Smooth muscle cell (in vitro differentiated cells): ENCODE measurements around the gene TMEM219. TPM values are rescaled to one million over a fixed set of nuclear protein-coding genes. Genes with fewer than 3 reads are reported as not detected.

ENCODE experiments used
- DNase-seq: peaks from one replicate; lab custom pipeline; 2025; ENCODE audit not compliant: unreplicated experiment; lab: John Stamatoyannopoulos, UW
- H2AFZ ChIP-seq: fragments of 200-600 bp; sonication (generic); 2 replicates; pipeline ENCODE4 v1.6.0; 2016; ENCODE audit warnings: antibody characterized with exemption, low read depth, mild to moderate bottlenecking
- H3F3A ChIP-seq: fragments of 200-600 bp; sonication (generic); 2 replicates; pipeline ENCODE4 v1.6.0; 2017; ENCODE audit warnings: antibody characterized with exemption, low read depth
- H3K27ac ChIP-seq: fragments of 200-600 bp; sonication (generic); 2 replicates; pipeline ENCODE4 v1.5.1; 2016; ENCODE audit warnings: low read depth, mild to moderate bottlenecking
- H3K27me3 ChIP-seq: fragments of 200-600 bp; sonication (generic); 2 replicates; pipeline ENCODE4 v1.6.1; 2016; ENCODE audit warnings: low read depth, mild to moderate bottlenecking
- H3K36me3 ChIP-seq: fragments of 200-600 bp; sonication (generic); 2 replicates; pipeline ENCODE4 v1.5.1; 2016; ENCODE audit warnings: low read depth
- H3K4me1 ChIP-seq: fragments of 200-600 bp; sonication (generic); 2 replicates; pipeline ENCODE4 v1.5.1; 2016; ENCODE audit warnings: low read depth
- H3K4me2 ChIP-seq: fragments of 200-600 bp; sonication (generic); 2 replicates; pipeline ENCODE4 v1.6.0; 2016; ENCODE audit warnings: mild to moderate bottlenecking
- H3K4me3 ChIP-seq: fragments of 200-600 bp; sonication (generic); 2 replicates; pipeline ENCODE4 v1.5.1; 2016; ENCODE audit warnings: mild to moderate bottlenecking
- H3K79me2 ChIP-seq: fragments of 200-600 bp; sonication (generic); 2 replicates; pipeline ENCODE4 v1.6.0; 2016; ENCODE audit warnings: low read depth, mild to moderate bottlenecking
- H3K9ac ChIP-seq: fragments of 200-600 bp; sonication (generic); 2 replicates; pipeline ENCODE4 v1.6.0; 2016; ENCODE audit warnings: low read depth
- H3K9me3 ChIP-seq: fragments of 200-600 bp; sonication (generic); replicated peaks from 2 replicates; pipeline ENCODE4 v1.5.1; 2016; ENCODE audit warnings: low read depth
- H4K20me1 ChIP-seq: fragments of 200-600 bp; sonication (generic); 2 replicates; pipeline ENCODE4 v1.6.0; 2016; ENCODE audit warnings: low read depth
- CTCF ChIP-seq: fragments of 200-600 bp; sonication (generic); IDR thresholded peaks from 2 replicates; pipeline ENCODE4 v1.5.1; 2017; ENCODE audit warnings: borderline replicate concordance, mild to moderate bottlenecking, antibody characterized with exemption; ENCODE audit not compliant: insufficient read depth, poor library complexity, severe bottlenecking
- WGBS: methylation state at CpG from one replicate; pipeline ENCODE4 v1.1.7; 2016; ENCODE audit warnings: low lambda C conversion rate; 5-methylcytosine and 5-hydroxymethylcytosine counted together
- polyA plus RNA-seq: library from polyadenylated mRNA; unstranded; fragments of >200 nt; fragmentation: Nextera tagmentation; extraction: Ambion mirVana; gene quantifications from 2 replicates; pipeline ENCODE4 v1.2.1, GENCODE V29; 2016
- total RNA-seq: library from RNA; depleted of rRNA; stranded (reverse); fragments of >200 nt; gene quantifications from 2 replicates; pipeline ENCODE4 v1.2.3, GENCODE V29; 2014

Gene TMEM219
- total and polyA plus RNA-seq, 2 experiments from 2014 or later = 99.2 to 186 TPM

DNA sequence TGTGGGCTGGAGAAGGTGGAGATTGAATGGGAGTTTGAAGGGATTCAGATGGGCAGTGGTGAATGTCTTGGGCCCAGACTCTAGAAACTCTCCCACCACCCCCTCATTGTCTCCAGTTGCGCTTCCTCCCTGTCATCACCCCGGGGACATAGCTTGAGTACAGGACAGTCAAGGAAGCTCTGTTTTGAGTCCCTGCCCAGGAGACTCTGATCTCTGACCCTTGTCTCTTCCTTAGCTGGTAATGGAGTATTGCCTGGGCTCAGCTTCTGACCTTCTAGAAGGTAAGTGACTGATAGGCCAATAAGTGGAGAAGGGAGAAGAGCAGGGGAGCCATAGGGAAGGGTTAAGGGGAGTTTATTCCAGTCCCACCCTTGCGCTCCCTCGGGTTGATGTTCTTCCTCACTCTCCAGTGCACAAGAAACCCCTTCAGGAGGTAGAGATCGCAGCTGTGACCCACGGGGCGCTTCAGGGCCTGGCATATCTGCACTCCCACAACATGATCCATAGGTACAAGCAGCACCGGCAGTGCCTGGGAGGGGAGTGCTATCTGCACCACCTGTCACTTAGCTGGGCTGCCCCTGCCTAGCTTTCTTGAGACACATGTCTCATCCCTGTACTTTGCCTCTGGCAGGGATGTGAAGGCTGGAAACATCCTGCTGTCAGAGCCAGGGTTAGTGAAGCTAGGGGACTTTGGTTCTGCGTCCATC lies 16.8 kb downstream of the TMEM219 start:
- Histone ChIP-seq H3K4me3 (no peak overlapping the region), H2AFZ (no peak overlapping the region), H3F3A (no peaks in the 10 kb centered on the region), H3K27ac (no peak overlapping the region), H3K4me1 (peaks cover 25% of the 10 kb centered on the region), H3K9me3 (no peaks in the 10 kb centered on the region), H3K79me2 (peaks cover 42% of the 10 kb centered on the region), H3K4me2 (no peak overlapping the region), H3K36me3 (peaks cover 6% of the 10 kb centered on the region), H3K9ac (no peak overlapping the region), H3K27me3 (no peaks in the 10 kb centered on the region), H4K20me1 (peaks cover 56% of the 10 kb centered on the region)
- DNase-seq = no peak
- 98% methylated on average over 9 of the region's 9 CpGs for WGBS
- TF ChIP-seq CTCF = no peak

GRCh38 chr16:29982560-29983419 lies 20.9 kb downstream of the TMEM219 start:
- DNase-seq = no peak
- peaks cover 20% of the 10 kb centered on the region for H4K20me1 ChIP-seq
- H3K79me2 ChIP-seq = peaks cover 2% of the 10 kb centered on the region
- no peaks in the 10 kb centered on the region for H3K9me3 ChIP-seq
- no peaks in the 10 kb centered on the region for H3F3A ChIP-seq
- WGBS = 95% methylated on average over 24 of the region's 24 CpGs
- no peak overlapping the region for H3K4me2 ChIP-seq
- H3K4me3 ChIP-seq = no peak overlapping the region
- TF ChIP-seq CTCF = no peak
- peaks cover 6% of the 10 kb centered on the region for H3K36me3 ChIP-seq
- H3K27me3 ChIP-seq = no peaks in the 10 kb centered on the region
- H3K4me1 ChIP-seq = no peaks in the 10 kb centered on the region
- H3K9ac ChIP-seq = no peak overlapping the region
- no peak overlapping the region for H2AFZ ChIP-seq
- no peak overlapping the region for H3K27ac ChIP-seq

DNA sequence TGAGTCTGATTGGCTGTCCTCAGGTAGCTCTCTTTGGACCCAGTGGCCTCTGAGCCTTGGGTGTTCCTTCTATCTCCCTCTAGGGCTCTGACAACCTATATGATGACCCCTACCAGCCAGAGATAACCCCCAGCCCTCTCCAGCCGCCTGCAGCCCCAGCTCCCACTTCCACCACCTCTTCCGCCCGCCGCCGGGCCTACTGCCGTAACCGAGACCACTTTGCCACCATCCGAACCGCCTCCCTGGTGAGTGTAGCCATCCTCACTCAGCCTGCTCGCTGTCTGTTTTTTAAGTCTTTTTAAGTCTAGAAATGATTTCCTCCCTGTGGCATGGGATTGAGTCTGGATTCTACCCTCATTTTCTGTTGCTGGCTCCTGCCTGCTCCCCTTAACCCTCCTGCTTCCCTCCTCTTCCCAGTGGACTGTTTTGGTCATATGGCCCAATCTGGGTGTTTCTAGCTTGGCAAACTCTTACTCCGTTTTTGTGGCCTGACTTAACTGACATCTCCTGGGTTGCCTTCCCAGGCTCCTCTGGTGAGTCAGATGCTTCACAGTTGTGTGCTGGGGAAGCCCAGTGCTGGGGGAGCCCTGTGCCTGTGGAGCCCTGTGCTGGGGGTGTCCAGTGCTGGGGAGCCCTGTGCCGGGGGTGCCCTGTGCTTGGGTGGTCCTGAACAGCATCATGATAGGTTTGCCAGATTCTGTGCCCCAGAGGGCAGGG lies 21.7 kb downstream of the TMEM219 start:
- Histone ChIP-seq H3F3A (no peaks in the 10 kb centered on the region), H3K79me2 (no peaks in the 10 kb centered on the region), H4K20me1 (peaks cover 13% of the 10 kb centered on the region), H3K4me3 (no peak overlapping the region), H3K4me1 (no peaks in the 10 kb centered on the region), H2AFZ (no peak overlapping the region), H3K36me3 (peaks cover 6% of the 10 kb centered on the region), H3K27ac (no peak overlapping the region), H3K4me2 (no peak overlapping the region), H3K9ac (no peak overlapping the region), H3K27me3 (no peaks in the 10 kb centered on the region), H3K9me3 (no peaks in the 10 kb centered on the region)
- TF ChIP-seq CTCF = no peak
- no peak for DNase-seq
- WGBS = 97% methylated on average over 12 of the region's 12 CpGs
